SK-N-SH (cell line): Measurements from ENCODE around the gene SAPCD2. TPM values are rescaled to one million over a fixed set of nuclear protein-coding genes. Genes with fewer than 3 reads are reported as not detected.

Source experiments
- CTCF ChIA-PET: fragments of 300-600, 350-600 bp; formaldehyde crosslinking; extraction: SDS; loops from one replicate; lab custom pipeline; 2021; lab: Yijun Ruan, JAX
- POLR2A ChIA-PET: fragments of 350-600 bp; sonication (Branson Sonifier 250); formaldehyde crosslinking; extraction: SDS; loops from one replicate; lab custom pipeline; 2020; ENCODE audit warnings: antibody characterized with exemption, inconsistent platforms; lab: Yijun Ruan, JAX
- DNase-seq: peaks from one replicate; pipeline ENCODE4 v3.0.0; 2012
- H2AFZ ChIP-seq: fragments of 200-600 bp; sonication (generic); 2 replicates; pipeline ENCODE4 v1.8.1; 2016; ENCODE audit warnings: antibody characterized with exemption, mild to moderate bottlenecking, low read depth
- H3F3A ChIP-seq: fragments of 200-600 bp; sonication (generic); replicated peaks from 2 replicates; pipeline ENCODE3; 2016; ENCODE audit warnings: antibody characterized with exemption, mild to moderate bottlenecking; ENCODE audit not compliant: insufficient read depth
- H3K27ac ChIP-seq, 2 experiments: fragments of 200-500 bp in 1 of 2; fragments of 200-600 bp in 1 of 2; sonication (Bioruptor generic) in 1 of 2; sonication (generic), shearing (Covaris generic) in 1 of 2; 2 replicates each; pipeline versions ENCODE4 v1.5.1 to v1.6.1; 2014 to 2016; ENCODE audit warnings: low read depth in 2 of 2, inconsistent platforms in 1 of 2, low read length in 1 of 2, mild to moderate bottlenecking in 1 of 2, mixed read lengths in 1 of 2
- H3K27me3 ChIP-seq: fragments of 200-600 bp; sonication (generic), shearing (Covaris generic); 2 replicates; pipeline ENCODE4 v1.6.1; 2016; ENCODE audit warnings: mixed run types; ENCODE audit not compliant: insufficient read depth
- H3K36me3 ChIP-seq, 2 experiments: fragments of 200-500 bp in 1 of 2; fragments of 200-600 bp in 1 of 2; sonication (Bioruptor generic) in 1 of 2; sonication (generic) in 1 of 2; replicated peaks in 1 of 2; 2 replicates each; pipeline versions ENCODE3 to v1.5.1; 2014 to 2016; ENCODE audit warnings: low read length in 1 of 2, mild to moderate bottlenecking in 1 of 2; ENCODE audit not compliant: insufficient read depth in 2 of 2, control insufficient read depth in 1 of 2
- H3K4me1 ChIP-seq, 2 experiments: fragments of 200-500 bp in 1 of 2; fragments of 200-600 bp in 1 of 2; sonication (Bioruptor generic) in 1 of 2; sonication (generic), shearing (Covaris generic) in 1 of 2; 2 replicates each; pipeline versions ENCODE4 v1.5.1 to v1.6.1; 2014 to 2016; ENCODE audit warnings: low read depth in 1 of 2, low read length in 1 of 2, mixed run types in 1 of 2; ENCODE audit not compliant: insufficient read depth in 2 of 2, control insufficient read depth in 1 of 2
- H3K4me2 ChIP-seq: fragments of 200-600 bp; sonication (generic), shearing (Covaris generic); 2 replicates; pipeline ENCODE4 v1.6.1; 2017; ENCODE audit warnings: mixed run types
- H3K4me3 ChIP-seq, 2 experiments: fragments of 200-500 bp in 1 of 2; fragments of 200-600 bp in 1 of 2; sonication (Bioruptor generic) in 1 of 2; sonication (generic), shearing (Covaris generic) in 1 of 2; 2 replicates each; pipeline versions ENCODE4 v1.5.1 to v1.8.1; 2014 to 2016; ENCODE audit warnings: low read depth in 2 of 2, inconsistent platforms in 1 of 2, low read length in 1 of 2, mild to moderate bottlenecking in 1 of 2, mixed read lengths in 1 of 2, moderate library complexity in 1 of 2
- H3K79me2 ChIP-seq: fragments of 200-600 bp; sonication (generic); 2 replicates; pipeline ENCODE4 v1.8.1; 2017; ENCODE audit warnings: mild to moderate bottlenecking; ENCODE audit not compliant: insufficient read depth
- H3K9ac ChIP-seq: fragments of 200-600 bp; sonication (generic); 2 replicates; pipeline ENCODE4 v1.6.1; 2017; ENCODE audit warnings: mixed run types
- H3K9me2 ChIP-seq: fragments of 200-600 bp; sonication (generic); 2 replicates; pipeline ENCODE4 v1.6.1; 2017; ENCODE audit warnings: mixed run types
- H3K9me3 ChIP-seq: fragments of 200-600 bp; sonication (generic); 2 replicates; pipeline ENCODE4 v1.6.1; 2017; ENCODE audit warnings: mixed run types, mild to moderate bottlenecking, moderate library complexity
- H4K20me1 ChIP-seq: fragments of 200-600 bp; sonication (generic); 2 replicates; pipeline ENCODE4 v1.6.1; 2017; ENCODE audit warnings: mild to moderate bottlenecking, mixed run types; ENCODE audit not compliant: insufficient read depth
- EP300 ChIP-seq, 2 experiments: IDR thresholded peaks; 2 replicates each; pipeline versions ENCODE4 v1.4.0 to v1.6.1; 2012; ENCODE audit warnings: borderline replicate concordance in 1 of 2, low read depth in 1 of 2, low read length in 1 of 2
- EZH2phosphoT487 ChIP-seq: fragments of 200-600 bp; sonication (generic); IDR thresholded peaks from 2 replicates; pipeline ENCODE4 v1.6.1; 2017; ENCODE audit warnings: low read depth, mixed run types, mild to moderate bottlenecking, antibody characterized with exemption, moderate library complexity, borderline replicate concordance
- FOSL2 ChIP-seq: IDR thresholded peaks from 2 replicates; pipeline ENCODE4 v1.4.0; 2012; ENCODE audit warnings: low read depth, mild to moderate bottlenecking, moderate library complexity, borderline replicate concordance
- FOXM1 ChIP-seq: IDR thresholded peaks from 2 replicates; pipeline ENCODE4 v1.4.0; 2012; ENCODE audit warnings: low read depth, mild to moderate bottlenecking
- JUND ChIP-seq: IDR thresholded peaks from 2 replicates; pipeline ENCODE4 v1.4.0; 2012
- NRF1 ChIP-seq: IDR thresholded peaks from 2 replicates; pipeline ENCODE4 v1.6.1; 2012; ENCODE audit warnings: low read depth, mild to moderate bottlenecking, low read length
- PBX3 ChIP-seq: IDR thresholded peaks from 2 replicates; pipeline ENCODE4; 2012
- POLR2AphosphoS5 ChIP-seq: IDR thresholded peaks from 2 replicates; pipeline ENCODE4 v1.6.1; 2012; ENCODE audit warnings: low read depth, low read length
- SIN3A ChIP-seq: IDR thresholded peaks from 2 replicates; pipeline ENCODE4 v1.6.1; 2012; ENCODE audit warnings: low read depth, mild to moderate bottlenecking, low read length, moderate library complexity, borderline replicate concordance
- SMC3 ChIP-seq: IDR thresholded peaks from 2 replicates; pipeline ENCODE4 v1.6.1; 2012; ENCODE audit warnings: low read depth, low read length, improper control_type of control experiment
- TAF1 ChIP-seq: IDR thresholded peaks from 2 replicates; pipeline ENCODE4 v1.6.1; 2012; ENCODE audit warnings: low read depth, mild to moderate bottlenecking, low read length, moderate library complexity, borderline replicate concordance
- TEAD4 ChIP-seq: IDR thresholded peaks from 2 replicates; pipeline ENCODE4 v1.4.0; 2012; ENCODE audit warnings: mild to moderate bottlenecking, borderline replicate concordance; ENCODE audit not compliant: insufficient read depth
- USF1 ChIP-seq: IDR thresholded peaks from 2 replicates; pipeline ENCODE4 v1.4.0; 2012; ENCODE audit warnings: low read depth, borderline replicate concordance
- WGBS: methylation state at CpG from one replicate; pipeline ENCODE4 v1.1.6; 2017; ENCODE audit warnings: low lambda C conversion rate; 5-methylcytosine and 5-hydroxymethylcytosine counted together
- polyA plus RNA-seq, 3 experiments: library from polyadenylated mRNA; depleted of rRNA; stranded (reverse); fragments of >200 nt; gene quantifications; 2 replicates each; pipeline ENCODE4 v1.2.3, GENCODE V29; 2012
- TF ChIP-seq, protein P1 (sequence below): IDR thresholded peaks from 2 replicates; pipeline ENCODE4 v1.6.1; 2012; ENCODE audit warnings: mild to moderate bottlenecking, low read depth, low read length, moderate library complexity

SAPCD2 gene
- polyA plus RNA-seq, 1 of the 3 experiments (the other 2 are of a cell fraction), result 6.0 TPM

- no peak for TF ChIP-seq FOSL2
- TF ChIP-seq, protein P1, sequence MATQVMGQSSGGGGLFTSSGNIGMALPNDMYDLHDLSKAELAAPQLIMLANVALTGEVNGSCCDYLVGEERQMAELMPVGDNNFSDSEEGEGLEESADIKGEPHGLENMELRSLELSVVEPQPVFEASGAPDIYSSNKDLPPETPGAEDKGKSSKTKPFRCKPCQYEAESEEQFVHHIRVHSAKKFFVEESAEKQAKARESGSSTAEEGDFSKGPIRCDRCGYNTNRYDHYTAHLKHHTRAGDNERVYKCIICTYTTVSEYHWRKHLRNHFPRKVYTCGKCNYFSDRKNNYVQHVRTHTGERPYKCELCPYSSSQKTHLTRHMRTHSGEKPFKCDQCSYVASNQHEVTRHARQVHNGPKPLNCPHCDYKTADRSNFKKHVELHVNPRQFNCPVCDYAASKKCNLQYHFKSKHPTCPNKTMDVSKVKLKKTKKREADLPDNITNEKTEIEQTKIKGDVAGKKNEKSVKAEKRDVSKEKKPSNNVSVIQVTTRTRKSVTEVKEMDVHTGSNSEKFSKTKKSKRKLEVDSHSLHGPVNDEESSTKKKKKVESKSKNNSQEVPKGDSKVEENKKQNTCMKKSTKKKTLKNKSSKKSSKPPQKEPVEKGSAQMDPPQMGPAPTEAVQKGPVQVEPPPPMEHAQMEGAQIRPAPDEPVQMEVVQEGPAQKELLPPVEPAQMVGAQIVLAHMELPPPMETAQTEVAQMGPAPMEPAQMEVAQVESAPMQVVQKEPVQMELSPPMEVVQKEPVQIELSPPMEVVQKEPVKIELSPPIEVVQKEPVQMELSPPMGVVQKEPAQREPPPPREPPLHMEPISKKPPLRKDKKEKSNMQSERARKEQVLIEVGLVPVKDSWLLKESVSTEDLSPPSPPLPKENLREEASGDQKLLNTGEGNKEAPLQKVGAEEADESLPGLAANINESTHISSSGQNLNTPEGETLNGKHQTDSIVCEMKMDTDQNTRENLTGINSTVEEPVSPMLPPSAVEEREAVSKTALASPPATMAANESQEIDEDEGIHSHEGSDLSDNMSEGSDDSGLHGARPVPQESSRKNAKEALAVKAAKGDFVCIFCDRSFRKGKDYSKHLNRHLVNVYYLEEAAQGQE, result no peak
- TF ChIP-seq POLR2AphosphoS5, result no peak
- TF ChIP-seq EZH2phosphoT487, result no peak
- TF ChIP-seq SIN3A, result no peak
- TF ChIP-seq JUND, result no peak
- TF ChIP-seq FOXM1, result no peak
- TF ChIP-seq EP300 (IDR thresholded peaks at IDR 0.05; ENCODE audit: borderline replicate concordance in 1 of 2, low read depth in 1 of 2, low read length in 1 of 2), result no peak
- no peak for TF ChIP-seq NRF1
- TF ChIP-seq TEAD4, result no peak
- no peaks in the 10 kb centered on the region for H3K9me3 ChIP-seq
- H3K9me2 ChIP-seq, result no peaks in the 10 kb centered on the region
- no peak overlapping the region for H3K4me3 ChIP-seq
- no peaks in the 10 kb centered on the region for H3K27me3 ChIP-seq
- POLR2A ChIA-PET, result interaction anchor here (2.2 kb wide), 1 partner anchor 11 kb away, joined by 12 read pairs; no protein-coding TSS in a partner anchor
- H2AFZ ChIP-seq, result no peak overlapping the region
- peaks cover 0 to 27% of the 10 kb centered on the region in 2 experiments; a peak in 1 of 4 replicates for H3K4me1 ChIP-seq
- CTCF ChIA-PET, result interaction anchor here (1.0 to 16.8 kb wide), 11 partner anchors 11 to 278 kb away, joined by 3 to 803 read pairs (median 3); partner anchors contain the start of genes ABCA2, AJM1, ENTPD2 and FUT7
- peaks cover 12% of the 10 kb centered on the region; the same call in 1 of the 2 replicates for H4K20me1 ChIP-seq
- 0 out of 2 replicates have a peak, but pooled peaks cover 3% of the 10 kb centered on the region for H3K79me2 ChIP-seq
- no peaks in the 10 kb centered on the region for H3K36me3 ChIP-seq
- no peak overlapping the region for H3K4me2 ChIP-seq
- WGBS, result 91% methylated on average over 18 of the region's 26 CpGs
- H3K27ac ChIP-seq, result no peak overlapping the region
- H3K9ac ChIP-seq, result no peak overlapping the region
- H3F3A ChIP-seq, result peaks cover 8% of the 10 kb centered on the region
- no peak for DNase-seq
Measured at GRCh38 chr9:137066096-137066861, 4.1 kb downstream of the SAPCD2 start.

DNA sequence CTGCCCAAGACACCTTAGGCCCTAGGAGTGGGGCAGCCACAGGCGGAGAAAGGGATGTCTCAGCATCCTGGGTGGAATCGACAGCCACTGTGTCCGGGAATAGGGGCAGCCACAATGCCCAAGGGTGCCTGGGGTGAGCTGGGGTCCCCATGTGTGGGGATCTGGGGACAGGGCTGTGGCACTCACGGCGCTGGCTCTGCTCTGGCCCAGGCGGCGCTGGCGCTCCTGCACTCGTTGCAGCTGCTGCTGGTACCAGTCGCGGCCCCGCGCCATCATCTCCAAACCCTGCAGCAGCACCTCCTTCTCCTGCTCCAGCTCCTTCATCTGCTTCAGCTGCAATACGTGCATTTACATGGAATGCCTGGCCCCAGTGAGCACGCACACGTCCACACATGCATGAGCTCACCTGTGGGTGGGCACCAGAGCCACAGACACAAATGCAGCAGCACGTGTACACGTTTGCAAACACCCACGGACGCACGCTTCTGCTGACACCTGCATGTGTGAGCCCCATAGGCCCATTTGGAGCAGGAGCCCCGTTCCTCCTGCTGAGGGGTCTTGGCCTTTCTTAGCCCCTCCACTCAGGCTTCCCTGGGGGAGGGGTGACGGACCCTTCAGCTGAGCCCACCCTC lies 4.9 kb downstream of the SAPCD2 start:
- no peaks in the 10 kb centered on the region for H3K9me3 ChIP-seq
- H3K36me3 ChIP-seq, result no peaks in the 10 kb centered on the region
- H3K79me2 ChIP-seq, result 0 out of 2 replicates have a peak, but pooled peaks cover 3% of the 10 kb centered on the region
- WGBS, result 96% methylated on average over 15 of the region's 23 CpGs
- H3F3A ChIP-seq, result peaks cover 5% of the 10 kb centered on the region
- H3K27ac ChIP-seq, result no peak overlapping the region
- no peak overlapping the region for H2AFZ ChIP-seq
- no peaks in the 10 kb centered on the region for H3K9me2 ChIP-seq
- no peaks in the 10 kb centered on the region for H3K27me3 ChIP-seq
- peaks cover 12% of the 10 kb centered on the region; the same call in 1 of the 2 replicates for H4K20me1 ChIP-seq
- no peak for DNase-seq
- H3K9ac ChIP-seq, result no peak overlapping the region
- peaks cover 0 to 22% of the 10 kb centered on the region in 2 experiments; a peak in 1 of 4 replicates for H3K4me1 ChIP-seq
- no peak overlapping the region for H3K4me2 ChIP-seq
- CTCF ChIA-PET, result interaction anchor here (1.0 to 16.8 kb wide), 7 partner anchors 12 to 278 kb away, joined by 3 to 803 read pairs (median 11); partner anchors contain the start of genes ABCA2, ENTPD2, FUT7 and NPDC1
- POLR2A ChIA-PET, result interaction anchor here (2.2 kb wide), 1 partner anchor 10 kb away, joined by 12 read pairs; no protein-coding TSS in a partner anchor
- no peak overlapping the region for H3K4me3 ChIP-seq
- TF ChIP-seq PBX3 (no peak), TAF1 (no peak), FOXM1 (no peak), SMC3 (no peak), USF1 (no peak)
- TF ChIP-seq, protein P1, result no peak
